Mononuclear cell (primary cell): ENCODE measurements around the gene LEPR. TPM values are rescaled to one million over a fixed set of nuclear protein-coding genes. Genes with fewer than 3 reads are reported as not detected.

Experiments used
- H3K27me3 ChIP-seq: 2 replicates; pipeline ENCODE4 v1.6.0; 2011; ENCODE audit warnings: low read length, control low read depth; ENCODE audit not compliant: insufficient read depth
- H3K4me1 ChIP-seq: 2 replicates; pipeline ENCODE4 v1.5.1; 2011; ENCODE audit warnings: mild to moderate bottlenecking, low read length, control low read depth; ENCODE audit not compliant: insufficient read depth
- H3K4me3 ChIP-seq: 2 replicates; pipeline ENCODE4 v1.5.1; 2011; ENCODE audit warnings: mild to moderate bottlenecking, low read length, moderate library complexity
- H3K9me3 ChIP-seq: 2 replicates; pipeline ENCODE4 v1.5.1; 2011; ENCODE audit warnings: low read depth, mild to moderate bottlenecking, control low read depth, low read length
- total RNA-seq: library from RNA; depleted of rRNA; stranded (reverse); fragments of >200 nt; gene quantifications from one replicate; pipeline ENCODE4 v1.2.3, GENCODE V29; 2012

Gene LEPR
- total RNA-seq, 1 donor, result 5.2 TPM

DNA sequence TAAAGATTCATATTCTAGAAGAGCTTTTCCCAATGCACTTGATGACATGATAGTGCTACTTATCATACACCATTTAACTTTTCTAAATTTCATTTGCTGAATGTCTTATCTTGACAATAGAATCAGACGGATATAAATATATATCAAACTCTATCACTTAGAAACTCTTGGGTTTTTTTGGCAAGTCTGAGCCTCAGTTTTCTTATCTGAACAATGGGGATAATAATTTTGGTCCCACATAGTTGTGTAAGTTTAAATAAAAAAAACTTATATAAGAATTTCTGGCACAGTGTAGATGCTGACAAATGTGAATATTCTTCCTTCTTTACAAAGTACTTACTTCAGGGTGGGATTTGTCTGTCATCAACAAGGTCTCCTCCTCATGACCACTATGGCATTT is 21.5 kb upstream of the LEPR start:
- Histone ChIP-seq H3K27me3 (no peaks in the 10 kb centered on the region), H3K4me3 (no peak overlapping the region), H3K4me1 (peaks cover 4% of the 10 kb centered on the region), H3K9me3 (no peaks in the 10 kb centered on the region)

DNA sequence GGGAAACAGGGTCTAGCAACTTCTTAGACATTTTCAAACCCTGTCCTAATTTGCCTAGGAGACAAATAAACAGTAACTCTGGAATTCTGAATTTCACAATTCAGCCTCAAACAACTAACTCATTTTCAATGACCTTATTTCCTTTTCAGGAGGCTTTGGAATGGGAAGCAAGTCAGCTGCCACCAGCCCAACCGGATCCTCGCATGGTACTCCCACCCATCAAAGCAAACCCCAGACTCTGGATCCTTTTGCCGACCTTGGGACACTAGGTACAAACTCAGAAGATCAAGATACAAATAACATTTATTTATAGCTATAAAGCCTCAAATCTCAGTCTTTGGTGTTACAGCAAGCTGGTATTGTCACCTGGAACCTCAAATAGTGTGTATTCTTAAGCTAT is 18.9 kb upstream of the LEPR start:
- Histone ChIP-seq H3K4me1 (no peaks in the 10 kb centered on the region), H3K4me3 (no peak overlapping the region), H3K27me3 (no peaks in the 10 kb centered on the region), H3K9me3 (no peaks in the 10 kb centered on the region)

DNA sequence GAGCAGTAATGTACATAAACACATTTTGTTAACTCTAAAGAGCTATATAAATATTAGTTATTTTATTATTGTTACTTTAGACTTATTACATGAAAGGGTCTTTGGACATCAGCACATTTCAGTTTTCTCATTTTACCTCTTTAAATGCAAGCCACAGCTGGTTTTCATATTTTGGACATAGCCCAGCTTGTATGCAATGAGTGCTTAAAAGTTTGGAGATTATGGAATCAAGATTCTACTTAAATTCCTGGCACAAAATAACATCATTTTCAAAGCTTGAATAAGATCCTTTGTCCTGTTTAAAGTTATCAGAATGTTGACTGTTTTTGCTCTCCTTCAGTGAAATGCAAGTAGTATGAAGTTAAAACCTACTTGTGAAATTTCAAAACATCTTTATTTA is 15.5 kb upstream of the LEPR start:
- Histone ChIP-seq H3K4me1 (no peaks in the 10 kb centered on the region), H3K27me3 (no peaks in the 10 kb centered on the region), H3K9me3 (no peaks in the 10 kb centered on the region), H3K4me3 (no peak overlapping the region)

DNA sequence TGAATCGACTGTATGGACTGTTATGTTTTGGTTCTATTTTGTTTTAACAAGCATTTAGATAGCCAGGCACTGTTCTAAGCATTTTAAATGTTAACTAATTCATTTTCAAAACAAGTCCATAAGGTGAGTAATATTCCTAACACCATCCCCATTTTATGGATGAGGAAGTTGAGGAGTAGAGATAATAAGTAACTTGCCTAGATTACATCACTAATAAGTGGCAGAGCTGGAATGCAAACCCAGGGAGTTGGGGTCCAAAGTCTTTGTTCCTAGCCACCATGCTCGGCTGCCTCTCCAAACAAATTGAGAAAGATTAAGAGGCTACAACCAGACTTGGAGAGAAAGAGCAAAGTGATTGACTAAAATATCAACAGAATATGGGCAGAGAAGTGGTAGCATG is 12.6 kb upstream of the LEPR start:
- Histone ChIP-seq H3K4me1 (no peaks in the 10 kb centered on the region), H3K9me3 (no peaks in the 10 kb centered on the region), H3K4me3 (no peak overlapping the region), H3K27me3 (no peaks in the 10 kb centered on the region)

GRCh38 chr1:65409314-65409713 is 11.2 kb upstream of the LEPR start:
- Histone ChIP-seq H3K4me3 (no peak overlapping the region), H3K27me3 (no peaks in the 10 kb centered on the region), H3K9me3 (no peaks in the 10 kb centered on the region), H3K4me1 (no peaks in the 10 kb centered on the region)

DNA sequence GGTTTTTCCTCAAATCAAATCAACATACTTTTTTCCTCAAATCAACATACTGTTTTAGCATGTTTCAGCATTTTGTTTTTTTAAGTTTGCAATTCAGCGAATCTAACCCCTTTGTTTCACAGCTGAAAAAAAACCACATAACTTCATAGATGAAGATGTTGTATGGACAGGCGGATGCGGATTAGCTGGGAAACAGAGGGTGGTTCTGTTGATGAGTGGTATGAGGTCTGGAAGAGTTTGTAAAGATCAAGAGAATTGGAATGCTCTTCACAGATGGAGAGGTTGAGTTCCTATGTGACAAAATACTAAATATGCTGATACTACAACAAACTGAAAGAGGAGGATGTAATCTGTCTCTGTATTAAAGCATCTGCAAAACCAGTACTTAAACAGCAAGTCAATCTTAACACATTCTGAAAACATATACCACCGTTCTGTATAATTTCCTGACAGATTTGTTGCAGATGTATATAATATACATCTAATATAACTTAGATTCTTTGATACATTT is 10.6 kb upstream of the LEPR start:
- Histone ChIP-seq H3K4me3 (no peak overlapping the region), H3K4me1 (no peaks in the 10 kb centered on the region), H3K27me3 (no peaks in the 10 kb centered on the region), H3K9me3 (no peaks in the 10 kb centered on the region)

DNA sequence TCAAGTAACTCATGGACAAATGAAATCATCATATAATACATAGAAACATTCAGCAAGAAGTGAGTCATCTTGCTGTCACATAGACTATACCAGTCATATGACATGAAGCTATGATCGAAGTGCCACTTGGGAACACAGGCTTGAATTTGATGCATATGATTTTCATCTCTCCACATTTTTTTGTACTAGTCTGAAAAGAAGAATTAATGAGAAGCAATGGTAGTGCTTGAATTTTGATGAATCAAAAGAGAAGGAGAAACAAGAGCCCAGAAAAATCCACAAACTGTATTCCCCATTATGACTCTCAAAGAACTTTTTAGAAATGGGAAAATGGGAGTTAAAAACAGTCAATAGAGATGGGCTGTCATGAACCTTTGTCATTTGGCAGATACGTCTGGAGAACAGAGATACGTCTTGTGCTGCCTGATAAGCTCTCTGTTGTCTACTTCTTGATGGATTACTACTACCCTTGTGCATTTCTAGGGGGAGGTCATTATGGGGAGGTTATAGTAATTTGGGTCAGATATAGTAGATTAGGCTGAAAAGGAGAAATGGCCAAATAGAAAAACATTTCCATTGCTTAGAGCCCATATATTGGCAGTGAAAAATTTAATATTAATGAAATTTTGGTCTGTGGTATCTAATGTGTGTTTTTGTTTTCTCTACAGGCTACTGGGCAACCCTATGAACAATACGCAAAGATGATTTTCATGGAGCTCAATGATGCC is 8.0 kb upstream of the LEPR start:
- Histone ChIP-seq H3K9me3 (no peaks in the 10 kb centered on the region), H3K4me3 (no peak overlapping the region), H3K4me1 (no peaks in the 10 kb centered on the region), H3K27me3 (peaks cover 5% of the 10 kb centered on the region)

GRCh38 chr1:65412984-65413375 is 7.5 kb upstream of the LEPR start:
- Histone ChIP-seq H3K4me1 (no peaks in the 10 kb centered on the region), H3K9me3 (no peaks in the 10 kb centered on the region), H3K27me3 (peaks cover 5% of the 10 kb centered on the region), H3K4me3 (no peak overlapping the region)

GRCh38 chr1:65414538-65414937 is 5.9 kb upstream of the LEPR start:
- H3K4me3 ChIP-seq, result no peak overlapping the region
- H3K27me3 ChIP-seq, result peaks cover 5% of the 10 kb centered on the region
- H3K9me3 ChIP-seq, result no peaks in the 10 kb centered on the region
- peaks cover 5% of the 10 kb centered on the region for H3K4me1 ChIP-seq

- H3K27me3 ChIP-seq, result peaks cover 5% of the 10 kb centered on the region
- peaks cover 9% of the 10 kb centered on the region for H3K4me1 ChIP-seq
- H3K9me3 ChIP-seq, result no peaks in the 10 kb centered on the region
- H3K4me3 ChIP-seq, result no peak overlapping the region
These were observed 3.7 kb upstream of the LEPR start for GRCh38 chr1:65416767-65417166.

DNA sequence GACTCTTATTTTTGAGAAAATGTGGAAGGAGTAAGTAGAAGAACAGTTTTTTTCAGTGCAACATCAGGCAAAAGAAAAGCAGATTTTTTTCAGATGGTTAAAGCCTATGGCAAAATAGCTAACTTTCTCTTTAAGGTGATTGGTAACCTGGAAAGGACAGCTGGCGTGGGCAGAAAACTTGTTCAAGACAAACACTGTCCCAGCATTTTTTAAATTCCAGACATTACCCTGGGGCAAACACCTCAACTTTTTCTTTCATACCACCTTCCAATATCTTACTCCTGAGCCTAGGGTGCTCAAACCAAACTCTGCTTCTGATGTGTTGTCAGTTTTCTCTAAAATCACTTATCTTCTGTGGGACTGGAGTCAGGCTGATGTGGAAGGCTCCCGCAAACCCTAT is 2.7 kb upstream of the LEPR start:
- Histone ChIP-seq H3K27me3 (peaks cover 5% of the 10 kb centered on the region), H3K4me1 (peaks cover 18% of the 10 kb centered on the region), H3K9me3 (no peaks in the 10 kb centered on the region), H3K4me3 (no peak overlapping the region)

GRCh38 chr1:65418522-65419185 is 1.8 kb upstream of the LEPR start:
- Histone ChIP-seq H3K4me3 (no peak overlapping the region), H3K9me3 (no peaks in the 10 kb centered on the region), H3K4me1 (peaks cover 26% of the 10 kb centered on the region), H3K27me3 (peaks cover 5% of the 10 kb centered on the region)

GRCh38 chr1:65419681-65420589 is 533 bp upstream of the LEPR start:
- Histone ChIP-seq H3K27me3 (peaks cover 5% of the 10 kb centered on the region), H3K9me3 (no peaks in the 10 kb centered on the region), H3K4me1 (peaks cover 36% of the 10 kb centered on the region), H3K4me3 (peak overlapping the region; percentile 79)

DNA sequence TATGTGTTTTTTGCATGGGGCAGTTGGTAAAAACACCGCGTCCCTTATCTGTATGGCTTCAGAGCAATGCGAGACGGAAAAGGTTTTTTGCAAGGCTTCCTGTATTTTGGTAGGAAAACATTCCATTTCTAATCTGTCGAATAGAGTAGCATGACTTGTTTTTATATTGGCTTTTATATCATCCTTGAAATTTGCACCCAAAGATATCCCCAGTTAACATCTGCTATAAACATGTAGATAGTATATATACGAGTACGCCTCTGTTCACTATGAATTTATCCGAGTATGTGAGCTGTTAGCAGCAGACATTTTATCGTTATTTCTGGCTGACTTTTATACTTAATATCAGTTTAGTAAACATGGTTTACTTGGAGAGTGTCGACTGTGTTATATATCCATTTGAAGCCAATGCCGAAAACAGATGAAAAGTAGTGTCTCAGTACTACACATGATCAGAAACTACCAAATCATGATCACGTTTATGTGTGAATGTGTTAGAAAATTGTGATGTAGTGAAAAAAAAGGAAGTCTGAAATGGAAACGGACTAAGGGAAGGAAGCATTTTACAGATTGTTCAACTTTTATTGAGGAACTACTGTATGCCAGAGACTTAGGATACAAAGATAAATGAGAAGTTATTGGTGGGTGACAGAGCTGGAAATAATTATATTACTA is 1.0 kb downstream of the LEPR start:
- H3K4me3 ChIP-seq, result peak overlapping the region; percentile 79

More for the DNA sequence above, 1.0 kb downstream of the LEPR start:
- H3K9me3 ChIP-seq, result no peaks in the 10 kb centered on the region
- H3K4me1 ChIP-seq, result peaks cover 36% of the 10 kb centered on the region
- no peaks in the 10 kb centered on the region for H3K27me3 ChIP-seq
